ENCODE results near the gene STKLD1. TPM values are rescaled to one million over a fixed set of nuclear protein-coding genes. Genes with fewer than 3 reads are reported as not detected.

STKLD1 gene
- total RNA-seq, 1 experiment from 2014 or later = 3.1 TPM

GRCh38 chr9:133351908-133352634, 24.1 kb upstream of the STKLD1 start:
- Histone ChIP-seq H3K36me3 (ENCODE audit: low read depth) (peaks cover 41% of the 10 kb centered on the region), H3K27me3 (ENCODE audit: insufficient read depth, low read depth) (no peaks in the 10 kb centered on the region), H3K4me2 (no peak overlapping the region), H4K20me1 (ENCODE audit: insufficient read depth) (peaks cover 44% of the 10 kb centered on the region), H3K4me1 (replicated peaks; ENCODE audit: insufficient read depth) (peaks cover 21% of the 10 kb centered on the region), H3K9me2 (ENCODE audit: insufficient read depth) (no peaks in the 10 kb centered on the region), H3F3A (ENCODE audit: insufficient read depth, low read depth) (peaks cover 70% of the 10 kb centered on the region), H2AFZ (no peak overlapping the region), H3K9me3 (ENCODE audit: insufficient read depth, low read depth) (no peaks in the 10 kb centered on the region), H3K79me2 (ENCODE audit: low read depth) (peaks cover 55% of the 10 kb centered on the region), H3K4me3 (no peak overlapping the region), H3K27ac (no peak overlapping the region)
- no peak for TF ChIP-seq EZH2 (IDR thresholded peaks at IDR 0.05; ENCODE audit: low read depth)
- TF ChIP-seq, protein P1, sequence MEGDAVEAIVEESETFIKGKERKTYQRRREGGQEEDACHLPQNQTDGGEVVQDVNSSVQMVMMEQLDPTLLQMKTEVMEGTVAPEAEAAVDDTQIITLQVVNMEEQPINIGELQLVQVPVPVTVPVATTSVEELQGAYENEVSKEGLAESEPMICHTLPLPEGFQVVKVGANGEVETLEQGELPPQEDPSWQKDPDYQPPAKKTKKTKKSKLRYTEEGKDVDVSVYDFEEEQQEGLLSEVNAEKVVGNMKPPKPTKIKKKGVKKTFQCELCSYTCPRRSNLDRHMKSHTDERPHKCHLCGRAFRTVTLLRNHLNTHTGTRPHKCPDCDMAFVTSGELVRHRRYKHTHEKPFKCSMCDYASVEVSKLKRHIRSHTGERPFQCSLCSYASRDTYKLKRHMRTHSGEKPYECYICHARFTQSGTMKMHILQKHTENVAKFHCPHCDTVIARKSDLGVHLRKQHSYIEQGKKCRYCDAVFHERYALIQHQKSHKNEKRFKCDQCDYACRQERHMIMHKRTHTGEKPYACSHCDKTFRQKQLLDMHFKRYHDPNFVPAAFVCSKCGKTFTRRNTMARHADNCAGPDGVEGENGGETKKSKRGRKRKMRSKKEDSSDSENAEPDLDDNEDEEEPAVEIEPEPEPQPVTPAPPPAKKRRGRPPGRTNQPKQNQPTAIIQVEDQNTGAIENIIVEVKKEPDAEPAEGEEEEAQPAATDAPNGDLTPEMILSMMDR (conservative IDR thresholded peaks at IDR 0.05) = peak; percentile 67
- CTCF ChIA-PET = interaction anchor here (1.0 kb wide), 1 partner anchor 164 kb away, joined by 7 read pairs; no protein-coding TSS in a partner anchor
- DNase-seq = peak in 1 of 2 experiments; percentile 54
- BruUV-seq (replicated peaks) = no TSS peak
- intact Hi-C loops (cut with micrococcal nuclease; ENCODE audit: unreplicated experiment) = no loop called here
- POLR2A ChIA-PET (ENCODE audit: unreplicated experiment) = interaction anchor here (0.6 to 0.9 kb wide), 2 partner anchors 108 to 167 kb away, joined by 4 to 6 read pairs; partner anchors contain the start of gene CACFD1

- H3K4me1 ChIP-seq (replicated peaks; ENCODE audit: insufficient read depth) = peaks cover 27% of the 10 kb centered on the region
- H2AFZ ChIP-seq = no peak overlapping the region
- H3K36me3 ChIP-seq (ENCODE audit: low read depth) = peaks cover 41% of the 10 kb centered on the region
- peaks cover 44% of the 10 kb centered on the region for H4K20me1 ChIP-seq (ENCODE audit: insufficient read depth)
- peaks cover 70% of the 10 kb centered on the region for H3F3A ChIP-seq (ENCODE audit: insufficient read depth, low read depth)
- H3K27me3 ChIP-seq (ENCODE audit: insufficient read depth, low read depth) = no peaks in the 10 kb centered on the region
- DNase-seq = no peak
- no peak overlapping the region for H3K27ac ChIP-seq
- TF ChIP-seq, protein P1 (conservative IDR thresholded peaks at IDR 0.05) = no peak
- no peak for TF ChIP-seq EZH2 (IDR thresholded peaks at IDR 0.05; ENCODE audit: low read depth)
- ChIA-PET POLR2A (ENCODE audit: unreplicated experiment) (interaction anchor here (0.6 kb wide), 1 partner anchor 167 kb away, joined by 4 read pairs; no protein-coding TSS in a partner anchor), CTCF (no interaction called here)
- no peaks in the 10 kb centered on the region for H3K9me2 ChIP-seq (ENCODE audit: insufficient read depth)
- BruUV-seq (replicated peaks) = no TSS peak
- no peak overlapping the region for H3K4me2 ChIP-seq
- no peak overlapping the region for H3K4me3 ChIP-seq
- peaks cover 55% of the 10 kb centered on the region for H3K79me2 ChIP-seq (ENCODE audit: low read depth)
- intact Hi-C loops (cut with micrococcal nuclease; ENCODE audit: unreplicated experiment) = no loop called here
- no peaks in the 10 kb centered on the region for H3K9me3 ChIP-seq (ENCODE audit: insufficient read depth, low read depth)
Measured at GRCh38 chr9:133352635-133353340, 23.4 kb upstream of the STKLD1 start.

- ChIA-PET CTCF (no interaction called here), POLR2A (ENCODE audit: unreplicated experiment) (interaction anchor here (0.6 kb wide), 1 partner anchor 86 kb away, joined by 5 read pairs; no protein-coding TSS in a partner anchor)
- Histone ChIP-seq H4K20me1 (ENCODE audit: insufficient read depth) (peaks cover 43% of the 10 kb centered on the region), H3K79me2 (ENCODE audit: low read depth) (peaks cover 50% of the 10 kb centered on the region), H3K36me3 (ENCODE audit: low read depth) (peaks cover 39% of the 10 kb centered on the region), H3K4me3 (no peak overlapping the region), H3K4me2 (no peak overlapping the region), H3K4me1 (replicated peaks; ENCODE audit: insufficient read depth) (peaks cover 27% of the 10 kb centered on the region), H3K27me3 (ENCODE audit: insufficient read depth, low read depth) (no peaks in the 10 kb centered on the region), H3K9me3 (ENCODE audit: insufficient read depth, low read depth) (no peaks in the 10 kb centered on the region), H3K9me2 (ENCODE audit: insufficient read depth) (no peaks in the 10 kb centered on the region), H3K27ac (0 out of 2 replicates have a peak overlapping the region, but pooled peaks have one; percentile 1), H3F3A (ENCODE audit: insufficient read depth, low read depth) (peaks cover 65% of the 10 kb centered on the region), H2AFZ (no peak overlapping the region)
- no peak for DNase-seq
- TF ChIP-seq EZH2 (IDR thresholded peaks at IDR 0.05; ENCODE audit: low read depth) = no peak
- TF ChIP-seq, protein P1 (conservative IDR thresholded peaks at IDR 0.05) = no peak
- BruUV-seq (replicated peaks) = no TSS peak
- intact Hi-C loops (cut with micrococcal nuclease; ENCODE audit: unreplicated experiment) = no loop called here
Measured at GRCh38 chr9:133353548-133353947, 22.6 kb upstream of the STKLD1 start.

Measured in PC-9 (cell line).